ENCODE measurements around the gene CREB1. TPM values are rescaled to one million over a fixed set of nuclear protein-coding genes. Genes with fewer than 3 reads are reported as not detected.

Gene CREB1
- polyA plus RNA-seq, 1 of the 3 experiments (the other 2 are of a cell fraction), result 14.5 TPM

GRCh38 chr2:207502577-207503198, 27.1 kb upstream of the CREB1 start:
- H3K9me2 ChIP-seq, result no peaks in the 10 kb centered on the region
- H4K20me1 ChIP-seq (ENCODE audit: insufficient read depth), result no peaks in the 10 kb centered on the region
- H2AFZ ChIP-seq (ENCODE audit: low read depth), result no peak overlapping the region
- CTCF ChIA-PET, result interaction anchor here (1.0 kb wide), 1 partner anchor 15 kb away, joined by 3 read pairs; no protein-coding TSS in a partner anchor
- POLR2A ChIA-PET, result no interaction called here
- no peaks in the 10 kb centered on the region for H3K79me2 ChIP-seq (ENCODE audit: insufficient read depth)
- H3K4me1 ChIP-seq (ENCODE audit: control insufficient read depth in 1 of 2, insufficient read depth in 2 of 2, low read depth in 1 of 2, low read length in 1 of 2), result peaks cover 7 to 35% of the 10 kb centered on the region in 2 experiments; a peak in 3 of 4 replicates
- H3K27ac ChIP-seq (ENCODE audit: low read depth in 2 of 2, low read length in 1 of 2), result no peak overlapping the region
- H3K36me3 ChIP-seq (replicated peaks in 1 of 2; ENCODE audit: control insufficient read depth in 1 of 2, insufficient read depth in 2 of 2, low read length in 1 of 2), result no peaks in the 10 kb centered on the region
- no peaks in the 10 kb centered on the region for H3K27me3 ChIP-seq (ENCODE audit: insufficient read depth)
- no peak for TF ChIP-seq EZH2phosphoT487 (IDR thresholded peaks at IDR 0.05; ENCODE audit: borderline replicate concordance, low read depth)
- TF ChIP-seq SMC3 (IDR thresholded peaks at IDR 0.05; ENCODE audit: low read depth, low read length), result no peak
- no peak for TF ChIP-seq RFX5 (IDR thresholded peaks at IDR 0.05; ENCODE audit: low read length)
- TF ChIP-seq JUND (IDR thresholded peaks at IDR 0.05), result no peak
- TF ChIP-seq RXRA (IDR thresholded peaks at IDR 0.05; ENCODE audit: borderline replicate concordance, low read depth), result no peak
- no peak for TF ChIP-seq FOXJ3 (CRISPR knock-in tag; IDR thresholded peaks at IDR 0.05)
- no peak for TF ChIP-seq TAF1 (IDR thresholded peaks at IDR 0.05; ENCODE audit: borderline replicate concordance, low read depth, low read length)
- TF ChIP-seq, protein P1, sequence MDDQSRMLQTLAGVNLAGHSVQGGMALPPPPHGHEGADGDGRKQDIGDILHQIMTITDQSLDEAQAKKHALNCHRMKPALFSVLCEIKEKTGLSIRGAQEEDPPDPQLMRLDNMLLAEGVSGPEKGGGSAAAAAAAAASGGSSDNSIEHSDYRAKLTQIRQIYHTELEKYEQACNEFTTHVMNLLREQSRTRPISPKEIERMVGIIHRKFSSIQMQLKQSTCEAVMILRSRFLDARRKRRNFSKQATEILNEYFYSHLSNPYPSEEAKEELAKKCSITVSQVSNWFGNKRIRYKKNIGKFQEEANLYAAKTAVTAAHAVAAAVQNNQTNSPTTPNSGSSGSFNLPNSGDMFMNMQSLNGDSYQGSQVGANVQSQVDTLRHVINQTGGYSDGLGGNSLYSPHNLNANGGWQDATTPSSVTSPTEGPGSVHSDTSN (IDR thresholded peaks at IDR 0.05), result no peak
- 92% methylated on average over 4 of the region's 4 CpGs for WGBS (ENCODE audit: low lambda C conversion rate)
- H3K9ac ChIP-seq, result no peak overlapping the region
- DNase-seq, result no peak
- peaks cover 11% of the 10 kb centered on the region for H3F3A ChIP-seq (replicated peaks; ENCODE audit: insufficient read depth)
- H3K9me3 ChIP-seq, result no peaks in the 10 kb centered on the region
- H3K4me3 ChIP-seq (ENCODE audit: low read depth in 2 of 2, low read length in 1 of 2), result no peak overlapping the region
- no peak overlapping the region for H3K4me2 ChIP-seq

- Histone ChIP-seq H3K27me3 (ENCODE audit: insufficient read depth) (no peaks in the 10 kb centered on the region), H3K79me2 (ENCODE audit: insufficient read depth) (no peaks in the 10 kb centered on the region), H3K27ac (ENCODE audit: low read depth in 2 of 2, low read length in 1 of 2) (no peak overlapping the region), H3K4me1 (ENCODE audit: control insufficient read depth in 1 of 2, insufficient read depth in 2 of 2, low read depth in 1 of 2, low read length in 1 of 2) (peaks cover 7 to 35% of the 10 kb centered on the region in 2 experiments; a peak in 3 of 4 replicates), H2AFZ (ENCODE audit: low read depth) (no peak overlapping the region; the same call in 1 of the 2 replicates), H3K9me2 (no peaks in the 10 kb centered on the region), H3F3A (replicated peaks; ENCODE audit: insufficient read depth) (peaks cover 11% of the 10 kb centered on the region), H4K20me1 (ENCODE audit: insufficient read depth) (no peaks in the 10 kb centered on the region), H3K9me3 (no peaks in the 10 kb centered on the region), H3K4me3 (ENCODE audit: low read depth in 2 of 2, low read length in 1 of 2) (no peak overlapping the region), H3K4me2 (0 out of 2 replicates have a peak overlapping the region, but pooled peaks have one; percentile 16), H3K36me3 (replicated peaks in 1 of 2; ENCODE audit: control insufficient read depth in 1 of 2, insufficient read depth in 2 of 2, low read length in 1 of 2) (no peaks in the 10 kb centered on the region), H3K9ac (no peak overlapping the region)
- ChIA-PET POLR2A (no interaction called here), CTCF (interaction anchor here (1.0 to 1.2 kb wide), 2 partner anchors 14 to 26 kb away, joined by 3 read pairs; no protein-coding TSS in a partner anchor)
- DNase-seq, result no peak
- 77% methylated on average over 5 of the region's 5 CpGs for WGBS (ENCODE audit: low lambda C conversion rate)
- TF ChIP-seq, protein P1 (IDR thresholded peaks at IDR 0.05), result no peak
- no peak for TF ChIP-seq NFIC (IDR thresholded peaks at IDR 0.05; ENCODE audit: borderline replicate concordance)
- TF ChIP-seq EZH2phosphoT487 (IDR thresholded peaks at IDR 0.05; ENCODE audit: borderline replicate concordance, low read depth), result no peak
- TF ChIP-seq RXRA (IDR thresholded peaks at IDR 0.05; ENCODE audit: borderline replicate concordance, low read depth), result no peak
- TF ChIP-seq MEF2A (IDR thresholded peaks at IDR 0.05; ENCODE audit: borderline replicate concordance, low read depth), result no peak
- no peak for TF ChIP-seq TCF12 (IDR thresholded peaks at IDR 0.05)
- TF ChIP-seq FOSL2 (IDR thresholded peaks at IDR 0.05; ENCODE audit: borderline replicate concordance, low read depth), result no peak
- no peak for TF ChIP-seq USF1 (IDR thresholded peaks at IDR 0.05; ENCODE audit: borderline replicate concordance, low read depth)
- no peak for TF ChIP-seq NRF1 (IDR thresholded peaks at IDR 0.05; ENCODE audit: low read depth, low read length)
- no peak for TF ChIP-seq FOXJ3 (CRISPR knock-in tag; IDR thresholded peaks at IDR 0.05)
- no peak for TF ChIP-seq RFX5 (IDR thresholded peaks at IDR 0.05; ENCODE audit: low read length)
- no peak for TF ChIP-seq JUND (IDR thresholded peaks at IDR 0.05)
- TF ChIP-seq, protein P2, sequence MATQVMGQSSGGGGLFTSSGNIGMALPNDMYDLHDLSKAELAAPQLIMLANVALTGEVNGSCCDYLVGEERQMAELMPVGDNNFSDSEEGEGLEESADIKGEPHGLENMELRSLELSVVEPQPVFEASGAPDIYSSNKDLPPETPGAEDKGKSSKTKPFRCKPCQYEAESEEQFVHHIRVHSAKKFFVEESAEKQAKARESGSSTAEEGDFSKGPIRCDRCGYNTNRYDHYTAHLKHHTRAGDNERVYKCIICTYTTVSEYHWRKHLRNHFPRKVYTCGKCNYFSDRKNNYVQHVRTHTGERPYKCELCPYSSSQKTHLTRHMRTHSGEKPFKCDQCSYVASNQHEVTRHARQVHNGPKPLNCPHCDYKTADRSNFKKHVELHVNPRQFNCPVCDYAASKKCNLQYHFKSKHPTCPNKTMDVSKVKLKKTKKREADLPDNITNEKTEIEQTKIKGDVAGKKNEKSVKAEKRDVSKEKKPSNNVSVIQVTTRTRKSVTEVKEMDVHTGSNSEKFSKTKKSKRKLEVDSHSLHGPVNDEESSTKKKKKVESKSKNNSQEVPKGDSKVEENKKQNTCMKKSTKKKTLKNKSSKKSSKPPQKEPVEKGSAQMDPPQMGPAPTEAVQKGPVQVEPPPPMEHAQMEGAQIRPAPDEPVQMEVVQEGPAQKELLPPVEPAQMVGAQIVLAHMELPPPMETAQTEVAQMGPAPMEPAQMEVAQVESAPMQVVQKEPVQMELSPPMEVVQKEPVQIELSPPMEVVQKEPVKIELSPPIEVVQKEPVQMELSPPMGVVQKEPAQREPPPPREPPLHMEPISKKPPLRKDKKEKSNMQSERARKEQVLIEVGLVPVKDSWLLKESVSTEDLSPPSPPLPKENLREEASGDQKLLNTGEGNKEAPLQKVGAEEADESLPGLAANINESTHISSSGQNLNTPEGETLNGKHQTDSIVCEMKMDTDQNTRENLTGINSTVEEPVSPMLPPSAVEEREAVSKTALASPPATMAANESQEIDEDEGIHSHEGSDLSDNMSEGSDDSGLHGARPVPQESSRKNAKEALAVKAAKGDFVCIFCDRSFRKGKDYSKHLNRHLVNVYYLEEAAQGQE (IDR thresholded peaks at IDR 0.05; ENCODE audit: low read depth, low read length), result no peak
- TF ChIP-seq, protein P3, sequence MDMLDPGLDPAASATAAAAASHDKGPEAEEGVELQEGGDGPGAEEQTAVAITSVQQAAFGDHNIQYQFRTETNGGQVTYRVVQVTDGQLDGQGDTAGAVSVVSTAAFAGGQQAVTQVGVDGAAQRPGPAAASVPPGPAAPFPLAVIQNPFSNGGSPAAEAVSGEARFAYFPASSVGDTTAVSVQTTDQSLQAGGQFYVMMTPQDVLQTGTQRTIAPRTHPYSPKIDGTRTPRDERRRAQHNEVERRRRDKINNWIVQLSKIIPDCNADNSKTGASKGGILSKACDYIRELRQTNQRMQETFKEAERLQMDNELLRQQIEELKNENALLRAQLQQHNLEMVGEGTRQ (IDR thresholded peaks at IDR 0.05; ENCODE audit: borderline replicate concordance, low read depth, low read length), result no peak
Measured at GRCh38 chr2:207503234-207503633, 26.5 kb upstream of the CREB1 start.

All from SK-N-SH (cell line).